ENCODE data around the gene WDR33. TPM values are rescaled to one million over a fixed set of nuclear protein-coding genes. Genes with fewer than 3 reads are reported as not detected.

Gene WDR33
- total RNA-seq, 2 experiments from 2014 or later, result 59.8 to 61.5 TPM

GRCh38 chr2:127706215-127706990, 104.6 kb downstream of the WDR33 start:
- DNase-seq, result no peak
- Mint-ChIP-seq H3K4me3 (no peak overlapping the region), H3K4me1 (ENCODE audit: low read depth) (peaks cover 36% of the 10 kb centered on the region), H3K27me3 (no peaks in the 10 kb centered on the region), H3K27ac (no peak overlapping the region), H3K9me3 (no peaks in the 10 kb centered on the region), H3K36me3 (ENCODE audit: low read depth) (peaks cover 68% of the 10 kb centered on the region)
- intact Hi-C loops (cut with DNase I, micrococcal nuclease), result no loop called here
- Histone ChIP-seq H3K9me3 (ENCODE audit: control insufficient read depth in 1 of 2, insufficient read depth in 1 of 2, low read length in 2 of 2) (no peaks in the 10 kb centered on the region), H3K4me1 (ENCODE audit: insufficient read depth, low read length) (peaks cover 26% of the 10 kb centered on the region), H3K4me3 (ENCODE audit: low read length) (no peak overlapping the region), H3K27me3 (ENCODE audit: control insufficient read depth in 1 of 2, insufficient read depth in 2 of 2, low read length in 2 of 2) (no peaks in the 10 kb centered on the region), H3K27ac (ENCODE audit: low read depth in 1 of 2, low read length in 2 of 2) (no peak overlapping the region), H3K36me3 (ENCODE audit: insufficient read depth, low read length) (peaks cover 50% of the 10 kb centered on the region)
- ATAC-seq (ENCODE audit: poor library complexity), result no peak
- CTCF ChIA-PET, result no interaction called here
- POLR2A ChIA-PET, result interaction anchor here (0.7 kb wide), 1 partner anchor 57 kb away, joined by 3 read pairs; no protein-coding TSS in a partner anchor
- no peak for TF ChIP-seq CTCF (IDR thresholded peaks at IDR 0.05)

- Histone ChIP-seq H3K27me3 (ENCODE audit: control insufficient read depth in 1 of 2, insufficient read depth in 2 of 2, low read length in 2 of 2) (no peaks in the 10 kb centered on the region), H3K4me3 (ENCODE audit: low read length) (no peak overlapping the region), H3K4me1 (ENCODE audit: insufficient read depth, low read length) (peaks cover 33% of the 10 kb centered on the region), H3K36me3 (ENCODE audit: insufficient read depth, low read length) (peaks cover 50% of the 10 kb centered on the region), H3K9me3 (ENCODE audit: control insufficient read depth in 1 of 2, insufficient read depth in 1 of 2, low read length in 2 of 2) (no peaks in the 10 kb centered on the region), H3K27ac (ENCODE audit: low read depth in 1 of 2, low read length in 2 of 2) (no peak overlapping the region)
- Mint-ChIP-seq H3K9me3 (no peaks in the 10 kb centered on the region), H3K27ac (no peak overlapping the region), H3K27me3 (no peaks in the 10 kb centered on the region), H3K4me1 (ENCODE audit: low read depth) (peaks cover 44% of the 10 kb centered on the region), H3K36me3 (ENCODE audit: low read depth) (peaks cover 66% of the 10 kb centered on the region), H3K4me3 (peak overlapping the region; percentile 44)
- intact Hi-C loops (cut with DNase I, micrococcal nuclease), result no loop called here
- ChIA-PET CTCF (interaction anchor here (1.5 to 1.6 kb wide), 2 partner anchors 8 to 56 kb away, joined by 3 to 4 read pairs; no protein-coding TSS in a partner anchor), POLR2A (interaction anchor here (0.7 to 1.2 kb wide), 3 partner anchors 8 to 58 kb away, joined by 3 read pairs; partner anchors contain the start of gene LIMS2)
- TF ChIP-seq CTCF (IDR thresholded peaks at IDR 0.05), result no peak
- DNase-seq (no peak), ATAC-seq (ENCODE audit: poor library complexity) (no peak)
Measured at GRCh38 chr2:127705391-127706065, 105.4 kb downstream of the WDR33 start.

DNA sequence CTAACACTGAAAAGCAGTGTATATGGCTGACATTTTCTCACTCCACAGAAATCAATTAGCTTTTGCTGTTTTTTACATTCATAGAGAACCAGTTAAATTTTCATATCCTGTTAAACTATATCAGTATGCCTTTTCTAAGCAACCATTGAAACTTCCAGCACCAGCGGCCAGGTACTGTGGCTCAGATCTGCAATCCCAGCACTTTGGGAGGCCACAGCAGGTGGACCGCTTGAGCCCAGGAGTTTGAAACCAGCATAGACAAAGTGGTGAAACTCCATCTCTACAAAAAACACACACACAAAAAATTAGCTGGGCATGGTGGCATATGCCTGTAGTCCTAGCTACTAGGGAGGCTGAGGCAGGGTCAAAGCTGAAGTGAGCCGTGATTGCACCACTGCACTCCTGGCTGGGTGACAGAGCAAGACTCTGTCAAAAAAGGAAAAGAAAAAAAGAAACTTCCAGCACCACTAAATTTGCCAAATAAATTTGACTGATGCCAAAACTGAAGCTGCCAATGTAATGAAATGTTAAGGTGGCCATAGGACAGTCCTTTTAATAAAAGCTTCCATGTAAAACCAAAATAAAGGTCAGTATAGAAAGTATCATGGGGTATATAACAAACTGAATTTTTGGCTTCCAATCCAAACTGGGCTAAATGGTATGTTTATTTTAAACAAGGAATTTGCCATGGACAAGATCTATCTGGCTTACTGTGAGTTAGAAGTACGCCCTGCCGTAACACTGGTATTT, 106.2 kb downstream of the WDR33 start:
- no peaks in the 10 kb centered on the region for H3K9me3 ChIP-seq (ENCODE audit: control insufficient read depth in 1 of 2, insufficient read depth in 1 of 2, low read length in 2 of 2)
- no peak for TF ChIP-seq CTCF (IDR thresholded peaks at IDR 0.05)
- Mint-ChIP-seq H3K27ac (peak overlapping the region; percentile 90), H3K9me3 (no peaks in the 10 kb centered on the region), H3K27me3 (no peaks in the 10 kb centered on the region), H3K4me3 (peak overlapping the region; percentile 56), H3K4me1 (ENCODE audit: low read depth) (peaks cover 50% of the 10 kb centered on the region), H3K36me3 (ENCODE audit: low read depth) (peaks cover 62% of the 10 kb centered on the region)
- H3K4me1 ChIP-seq (ENCODE audit: insufficient read depth, low read length), result peaks cover 36% of the 10 kb centered on the region
- no peak overlapping the region for H3K27ac ChIP-seq (ENCODE audit: low read depth in 1 of 2, low read length in 2 of 2)
- no peak overlapping the region for H3K4me3 ChIP-seq (ENCODE audit: low read length)
- H3K27me3 ChIP-seq (ENCODE audit: control insufficient read depth in 1 of 2, insufficient read depth in 2 of 2, low read length in 2 of 2), result no peaks in the 10 kb centered on the region
- ATAC-seq (ENCODE audit: poor library complexity) (no peak), DNase-seq (no peak)
- H3K36me3 ChIP-seq (ENCODE audit: insufficient read depth, low read length), result peaks cover 45% of the 10 kb centered on the region
- POLR2A ChIA-PET, result interaction anchor here (1.0 to 1.7 kb wide), 6 partner anchors 8 to 323 kb away, joined by 3 to 5 read pairs (median 3); partner anchors contain the start of genes IWS1, LIMS2 and SAP130
- CTCF ChIA-PET, result interaction anchor here (1.5 to 1.6 kb wide), 2 partner anchors 9 to 55 kb away, joined by 3 to 4 read pairs; no protein-coding TSS in a partner anchor
- intact Hi-C loops (cut with DNase I, micrococcal nuclease), result loop anchor here (5.0 kb wide), 5 partner anchors 63 to 387 kb away; partner anchors contain the start of genes IWS1 (in 1 of the 2), POLR2D (in 1 of the 2), SAP130 (in 1 of the 2) and UGGT1 (in 1 of the 2)
